HG03520 (cell line): Measurements from ENCODE around the gene DUOX2.

Source experiments
- ATAC-seq: cut with Tn5 transposase; IDR thresholded peaks from one replicate; pipeline ENCODE4 v1.9.1; 2021; ENCODE audit warnings: mild to moderate bottlenecking, moderate library complexity; ENCODE audit not compliant: unreplicated experiment

Gene DUOX2

GRCh38 chr15:45114076-45114750 lies at the start of gene DUOX2, which contains the start of gene DUOXA2:
Gene DUOX2 (minus strand): TSS chr15:45114172. CDS start chr15:45113411, 761 bp downstream.
Gene DUOXA2 (plus strand): TSS chr15:45114326. CDS start chr15:45114606, 280 bp downstream.
- ATAC-seq: no peak

GRCh38 chr15:45163508-45163856 lies 49.5 kb upstream of the DUOX2 start:
- no peak for ATAC-seq

- ATAC-seq: no peak
Observed at GRCh38 chr15:45162771-45163507, 49.0 kb upstream of the DUOX2 start.

GRCh38 chr15:45161666-45162065 lies 47.7 kb upstream of the DUOX2 start:
- no peak for ATAC-seq

GRCh38 chr15:45157974-45158373 lies 44.0 kb upstream of the DUOX2 start:
- ATAC-seq: no peak

- no peak for ATAC-seq
Observed at GRCh38 chr15:45156744-45157455, 42.9 kb upstream of the DUOX2 start.

GRCh38 chr15:45155739-45156138 lies 41.8 kb upstream of the DUOX2 start:
- ATAC-seq: no peak

- no peak for ATAC-seq
Observed at GRCh38 chr15:45151998-45152828, 38.2 kb upstream of the DUOX2 start.

GRCh38 chr15:45150997-45151396 lies 37.0 kb upstream of the DUOX2 start:
- ATAC-seq: no peak

- no peak for ATAC-seq
Observed at GRCh38 chr15:45150481-45150880, 36.5 kb upstream of the DUOX2 start.

- ATAC-seq: no peak
Observed at GRCh38 chr15:45149060-45149459, 35.1 kb upstream of the DUOX2 start.

- ATAC-seq: no peak
Observed at GRCh38 chr15:45148076-45149059, 34.4 kb upstream of the DUOX2 start.

- ATAC-seq: no peak
Observed at GRCh38 chr15:45147606-45148005, 33.6 kb upstream of the DUOX2 start.

GRCh38 chr15:45146405-45146804 lies 32.4 kb upstream of the DUOX2 start:
- ATAC-seq: no peak

GRCh38 chr15:45144775-45145174 lies 30.8 kb upstream of the DUOX2 start:
- no peak for ATAC-seq

- ATAC-seq: no peak
Observed at GRCh38 chr15:45143946-45144345, 30.0 kb upstream of the DUOX2 start.

GRCh38 chr15:45143056-45143455 lies 29.1 kb upstream of the DUOX2 start:
- no peak for ATAC-seq

GRCh38 chr15:45141386-45141785 lies 27.4 kb upstream of the DUOX2 start:
- ATAC-seq: no peak

- ATAC-seq: no peak
Observed at GRCh38 chr15:45140557-45141250, 26.7 kb upstream of the DUOX2 start.
